A549 (cell line): Measurements from ENCODE around the gene PEX26. TPM values are rescaled to one million over a fixed set of nuclear protein-coding genes. Genes with fewer than 3 reads are reported as not detected.

Experiments used
- ATAC-seq, 2 experiments: fragments of 200-7000 bp in 1 of 2; fragments of >200 bp in 1 of 2; cut with Nextera tagmentation in 1 of 2; cut with Tn5 transposase in 1 of 2; 3 replicates each; pipeline versions ENCODE4 v1.8.0 to v1.9.1; 2018 to 2020; ENCODE audit warnings: mild to moderate bottlenecking in 1 of 2, moderate library complexity in 1 of 2
- CTCF ChIA-PET: fragments of 300-600 bp; sonication (Branson Sonifier 250); formaldehyde crosslinking; extraction: SDS; loops from one replicate; lab custom pipeline; 2021; ENCODE audit warnings: antibody characterized with exemption, inconsistent platforms; lab: Yijun Ruan, JAX
- POLR2A ChIA-PET: fragments of 350-600 bp; formaldehyde crosslinking; extraction: SDS; loops from one replicate; lab custom pipeline; 2021; ENCODE audit warnings: antibody characterized with exemption, inconsistent platforms; lab: Yijun Ruan, JAX
- DNase-seq, 2 experiments: peaks; one replicate each; pipeline versions ENCODE4 v3.0.0 to v3.0.0-alpha.2; 2011 to 2016; ENCODE audit warnings: low read depth in 1 of 2, low spot score in 1 of 2
- FAIRE-seq: peaks from 2 replicates; lab custom pipeline; 2011; peaks lifted over from hg19 to GRCh38; lab: Jason Lieb, UNC
- H3K27ac ChIP-seq, 2 experiments: fragments of >200 bp; sonication (Bioruptor Twin); formaldehyde crosslinking; 3 replicates each; pipeline ENCODE4 v1.5.1; 2016 to 2017
- H3K4me1 ChIP-seq: fragments of >200 bp; sonication (Bioruptor Twin); formaldehyde crosslinking; 3 replicates; pipeline ENCODE4 v1.6.1; 2016
- H3K4me2 ChIP-seq: fragments of >200 bp; sonication (Bioruptor Twin); formaldehyde crosslinking; 3 replicates; pipeline ENCODE4 v1.6.1; 2016
- H3K4me3 ChIP-seq: fragments of >200 bp; sonication (Bioruptor Twin); formaldehyde crosslinking; 3 replicates; pipeline ENCODE4 v1.5.1; 2016
- H3K9me3 ChIP-seq: fragments of >200 bp; sonication (Bioruptor Twin); formaldehyde crosslinking; 3 replicates; pipeline ENCODE4 v1.6.1; 2016
- EHMT2 ChIP-seq: fragments of 200-600 bp; sonication (generic); IDR thresholded peaks from 2 replicates; pipeline ENCODE4 v1.6.1; 2016; ENCODE audit warnings: antibody characterized with exemption, low read depth, mild to moderate bottlenecking, moderate library complexity
- FOSB ChIP-seq: fragments of 250-450 bp; sonication (Bioruptor Pico); IDR thresholded peaks from 2 replicates; pipeline ENCODE4 v1.5.0; 2020; ENCODE audit warnings: mild to moderate bottlenecking, moderate library complexity
- HOXA7 ChIP-seq: fragments of 250-450 bp; sonication (Bioruptor Pico); IDR thresholded peaks from 2 replicates; pipeline ENCODE4 v1.5.0; 2020; ENCODE audit warnings: mild to moderate bottlenecking, moderate library complexity
- MAFK ChIP-seq: fragments of 450-650 bp; IDR thresholded peaks from 2 replicates; pipeline ENCODE4 v1.6.1; 2014; ENCODE audit not compliant: partially characterized antibody
- PHF8 ChIP-seq: fragments of 200-600 bp; sonication (generic); IDR thresholded peaks from 2 replicates; pipeline ENCODE4 v1.6.1; 2016; ENCODE audit warnings: low read depth, mild to moderate bottlenecking, antibody characterized with exemption, moderate library complexity, borderline replicate concordance
- RAD21 ChIP-seq, 2 experiments: fragments of >200 bp in 1 of 2; sonication (Bioruptor Twin) in 1 of 2; formaldehyde crosslinking in 1 of 2; IDR thresholded peaks in 1 of 2; conservative IDR thresholded peaks in 1 of 2; 2 replicates in 1 of 2; 3 replicates in 1 of 2; pipeline ENCODE4 v1.6.1; 2012 to 2018; ENCODE audit warnings: inconsistent platforms in 1 of 2
- RNF2 ChIP-seq: fragments of 200-600 bp; sonication (generic); IDR thresholded peaks from 2 replicates; pipeline ENCODE4 v1.6.1; 2016; ENCODE audit warnings: low read depth, mild to moderate bottlenecking, antibody characterized with exemption, moderate library complexity, borderline replicate concordance
- SMC3 ChIP-seq: fragments of >200 bp; sonication (Bioruptor Twin); formaldehyde crosslinking; IDR thresholded peaks from 3 replicates; pipeline ENCODE4 v1.6.1; 2018; ENCODE audit warnings: inconsistent platforms
- WGBS: methylation state at CpG from one replicate; pipeline ENCODE4 v1.1.6; 2017; ENCODE audit errors: missing lambda C conversion rate; 5-methylcytosine and 5-hydroxymethylcytosine counted together
- polyA plus RNA-seq, 4 experiments: library from polyadenylated mRNA; depleted of rRNA in 3 of 4; stranded (reverse); fragments of >200 nt; fragmentation: RNase III in 1 of 4; extraction: RNeasy Plus Mini Kit Qiagen cat#74134 plus additional on column Dnase treatment in 1 of 4; gene quantifications; 2 replicates in 3 of 4; 3 replicates in 1 of 4; pipeline ENCODE4 v1.2.3, GENCODE V29; 2011 to 2017
- TF ChIP-seq, protein P1 (sequence below): IDR thresholded peaks from 2 replicates; pipeline ENCODE4 v1.6.1; 2012; ENCODE audit warnings: low read depth, borderline replicate concordance
- TF ChIP-seq, protein P2 (sequence below): fragments of >200 bp; sonication (Bioruptor Twin); formaldehyde crosslinking; IDR thresholded peaks from 3 replicates; pipeline ENCODE4 v1.5.1; 2016
- TF ChIP-seq, protein P3 (sequence below): fragments of >200 bp; sonication (Bioruptor Twin); formaldehyde crosslinking; IDR thresholded peaks from 2 replicates; pipeline ENCODE4 v1.6.1; 2016

PEX26 gene
- polyA plus RNA-seq, 2 of the 4 experiments (the other 2 are of a cell fraction): 11.8 to 12.4 TPM

DNA sequence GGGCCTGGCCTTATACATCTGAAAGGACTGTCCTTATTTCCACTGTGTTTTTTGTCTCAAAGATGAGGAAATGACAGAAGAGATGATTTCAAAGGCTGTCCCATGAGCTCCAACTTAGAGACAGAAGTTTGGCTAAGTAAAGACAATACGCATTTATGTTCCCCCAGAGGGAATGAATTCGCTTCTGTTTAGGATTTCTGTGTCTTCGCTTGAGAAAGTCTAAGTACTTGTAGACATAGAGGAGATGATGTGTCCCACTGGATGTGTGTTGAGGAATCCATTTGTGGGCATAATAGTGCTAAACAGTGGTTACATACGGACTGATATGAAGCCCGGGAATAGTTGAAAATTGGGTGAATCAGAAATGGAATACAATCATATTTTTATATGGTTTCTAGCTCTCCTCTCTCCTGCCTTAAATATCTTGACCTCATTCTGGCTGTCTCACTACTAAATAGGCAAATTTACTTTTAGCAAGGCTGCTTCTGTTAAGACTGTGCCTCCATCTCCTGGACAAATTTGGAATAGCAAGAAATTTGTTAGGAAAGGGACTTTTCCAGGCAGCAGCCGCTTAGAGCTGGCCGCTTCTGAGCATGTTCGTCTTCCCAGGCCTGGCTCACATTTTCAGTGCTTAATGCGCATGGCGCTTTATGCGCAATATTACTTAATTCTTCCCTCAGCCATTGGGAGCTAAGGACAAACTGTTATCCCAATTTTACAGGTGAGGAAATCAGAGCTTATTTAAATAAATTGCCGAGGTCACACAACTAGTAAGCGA lies 1.9 kb upstream of the PEX26 start:
- DNase-seq: peak; percentile 48 to 83
- TF ChIP-seq RAD21 (conservative IDR thresholded peaks at IDR 0.05 in 1 of 2, IDR thresholded peaks at IDR 0.05 in 1 of 2): peak; percentile 94 to 96
- TF ChIP-seq SMC3: peak; percentile 93
- TF ChIP-seq, protein P1, sequence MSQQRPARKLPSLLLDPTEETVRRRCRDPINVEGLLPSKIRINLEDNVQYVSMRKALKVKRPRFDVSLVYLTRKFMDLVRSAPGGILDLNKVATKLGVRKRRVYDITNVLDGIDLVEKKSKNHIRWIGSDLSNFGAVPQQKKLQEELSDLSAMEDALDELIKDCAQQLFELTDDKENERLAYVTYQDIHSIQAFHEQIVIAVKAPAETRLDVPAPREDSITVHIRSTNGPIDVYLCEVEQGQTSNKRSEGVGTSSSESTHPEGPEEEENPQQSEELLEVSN: no peak
- TF ChIP-seq, protein P2, sequence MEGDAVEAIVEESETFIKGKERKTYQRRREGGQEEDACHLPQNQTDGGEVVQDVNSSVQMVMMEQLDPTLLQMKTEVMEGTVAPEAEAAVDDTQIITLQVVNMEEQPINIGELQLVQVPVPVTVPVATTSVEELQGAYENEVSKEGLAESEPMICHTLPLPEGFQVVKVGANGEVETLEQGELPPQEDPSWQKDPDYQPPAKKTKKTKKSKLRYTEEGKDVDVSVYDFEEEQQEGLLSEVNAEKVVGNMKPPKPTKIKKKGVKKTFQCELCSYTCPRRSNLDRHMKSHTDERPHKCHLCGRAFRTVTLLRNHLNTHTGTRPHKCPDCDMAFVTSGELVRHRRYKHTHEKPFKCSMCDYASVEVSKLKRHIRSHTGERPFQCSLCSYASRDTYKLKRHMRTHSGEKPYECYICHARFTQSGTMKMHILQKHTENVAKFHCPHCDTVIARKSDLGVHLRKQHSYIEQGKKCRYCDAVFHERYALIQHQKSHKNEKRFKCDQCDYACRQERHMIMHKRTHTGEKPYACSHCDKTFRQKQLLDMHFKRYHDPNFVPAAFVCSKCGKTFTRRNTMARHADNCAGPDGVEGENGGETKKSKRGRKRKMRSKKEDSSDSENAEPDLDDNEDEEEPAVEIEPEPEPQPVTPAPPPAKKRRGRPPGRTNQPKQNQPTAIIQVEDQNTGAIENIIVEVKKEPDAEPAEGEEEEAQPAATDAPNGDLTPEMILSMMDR: peak; percentile 82
- CTCF ChIA-PET: interaction anchor here (0.7 to 7.2 kb wide), 78 partner anchors 8 to 518 kb away, joined by 3 to 138 read pairs (median 5); partner anchors contain the start of gene MICAL3
- 13% methylated on average over 11 of the region's 13 CpGs for WGBS
- peaks cover 24% of the 10 kb centered on the region for H3K4me1 ChIP-seq
- peak overlapping the region; percentile 50 to 64; a peak in 5 of 6 replicates for H3K27ac ChIP-seq
- POLR2A ChIA-PET: interaction anchor here (0.6 to 1.4 kb wide), 3 partner anchors 44 to 247 kb away, joined by 3 to 6 read pairs (median 5); no protein-coding TSS in a partner anchor
- H3K4me3 ChIP-seq: no peak overlapping the region
- peak overlapping the region; percentile 94 for H3K4me2 ChIP-seq
- FAIRE-seq: no peak
- peak; percentile 20 to 55; a peak in 5 of 6 replicates for ATAC-seq
- H3K9me3 ChIP-seq: no peaks in the 10 kb centered on the region

DNA sequence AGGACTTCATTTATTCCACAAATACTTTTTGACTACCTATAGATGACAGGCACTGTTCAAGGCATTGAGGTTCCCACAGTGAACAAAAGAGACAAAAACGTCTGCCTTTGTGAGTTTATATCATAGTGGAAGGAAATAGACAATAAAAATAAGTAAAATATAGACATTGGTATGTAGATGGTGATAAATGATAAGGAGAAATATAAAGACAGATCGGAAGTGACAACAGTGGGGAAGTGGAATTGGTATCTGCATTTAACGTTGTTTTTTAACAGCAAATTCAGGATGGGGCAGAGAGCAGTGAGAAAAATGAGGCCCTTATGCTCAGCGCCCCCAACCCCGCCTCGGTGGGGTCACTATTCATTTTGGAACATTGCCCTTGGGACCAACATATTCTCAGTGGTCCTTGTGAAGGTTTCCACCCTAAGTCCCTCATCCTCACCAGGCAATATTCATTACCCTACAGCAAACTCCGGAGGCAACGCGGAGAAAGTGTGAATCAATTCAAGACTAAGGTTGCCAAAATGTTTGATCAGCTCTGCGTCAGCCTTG lies 627 bp upstream of the PEX26 start:
- Histone ChIP-seq H3K4me1 (peaks cover 24% of the 10 kb centered on the region), H3K27ac (peak overlapping the region; percentile 90 to 97), H3K4me3 (peak overlapping the region; percentile 64)
- no peak for ATAC-seq
- 12% methylated on average over 10 of the region's 10 CpGs for WGBS
- no peak for DNase-seq
- POLR2A ChIA-PET: interaction anchor here (1.1 to 1.4 kb wide), 3 partner anchors 45 to 246 kb away, joined by 3 to 5 read pairs (median 3); partner anchors contain the start of gene USP18
- TF ChIP-seq HOXA7 (CRISPR knock-in tag): no peak
- TF ChIP-seq, all 56 proteins: peak for 0
- FAIRE-seq: no peak
- Histone ChIP-seq H3K4me2 (peak overlapping the region; percentile 94), H3K9me3 (no peaks in the 10 kb centered on the region)
- CTCF ChIA-PET: interaction anchor here (0.5 to 7.2 kb wide), 19 partner anchors 12 to 519 kb away, joined by 3 to 138 read pairs (median 6); partner anchors contain the start of gene MICAL3

DNA sequence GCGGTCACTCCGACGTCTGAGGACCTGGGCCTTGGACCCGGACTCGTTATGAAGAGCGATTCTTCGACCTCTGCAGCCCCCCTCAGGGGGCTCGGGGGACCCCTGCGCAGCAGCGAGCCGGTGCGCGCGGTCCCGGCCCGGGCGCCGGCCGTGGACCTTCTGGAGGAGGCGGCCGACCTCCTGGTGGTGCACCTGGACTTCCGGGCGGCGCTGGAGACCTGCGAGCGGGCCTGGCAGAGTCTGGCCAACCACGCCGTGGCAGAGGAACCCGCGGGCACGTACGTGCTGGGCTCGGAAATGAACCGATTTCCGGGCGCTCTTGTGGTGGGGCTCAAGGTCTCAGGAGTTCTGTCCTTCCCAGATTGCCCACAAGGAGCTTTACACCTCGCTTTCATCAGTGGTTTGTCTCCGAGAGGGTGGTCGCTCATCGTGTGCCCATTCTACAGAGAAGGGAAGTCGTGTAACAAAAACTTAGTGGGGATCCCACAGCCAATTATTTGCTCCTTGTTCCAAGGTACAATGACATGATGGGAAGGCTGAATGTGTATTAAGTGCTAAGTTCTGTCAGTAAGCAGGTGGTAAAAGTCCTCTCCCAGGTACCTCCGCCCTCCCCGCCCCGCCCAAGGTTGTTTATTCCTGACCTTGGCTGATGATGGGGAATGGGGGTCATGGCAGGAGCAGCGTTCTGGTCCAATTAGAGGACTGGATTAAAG lies 695 bp downstream of the PEX26 start:
- CTCF ChIA-PET: interaction anchor here (0.6 to 7.2 kb wide), 9 partner anchors 8 to 336 kb away, joined by 3 to 138 read pairs (median 3); partner anchors contain the start of gene MICAL3
- peak overlapping the region; percentile 85 for H3K4me2 ChIP-seq
- TF ChIP-seq PHF8 (peak; percentile 41; the same call in 1 of the 2 replicates), HOXA7 (CRISPR knock-in tag) (no peak), RNF2 (no peak), EHMT2 (no peak)
- TF ChIP-seq, protein P3, sequence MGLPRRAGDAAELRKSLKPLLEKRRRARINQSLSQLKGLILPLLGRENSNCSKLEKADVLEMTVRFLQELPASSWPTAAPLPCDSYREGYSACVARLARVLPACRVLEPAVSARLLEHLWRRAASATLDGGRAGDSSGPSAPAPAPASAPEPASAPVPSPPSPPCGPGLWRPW: no peak
- POLR2A ChIA-PET: interaction anchor here (1.1 to 1.3 kb wide), 2 partner anchors 71 to 248 kb away, joined by 3 to 5 read pairs; partner anchors contain the start of gene USP18
- FAIRE-seq (no peak), DNase-seq (peak; percentile 23 to 25), ATAC-seq (peak; percentile 65 to 70)
- no peaks in the 10 kb centered on the region for H3K9me3 ChIP-seq
- peaks cover 24% of the 10 kb centered on the region for H3K4me1 ChIP-seq
- peak overlapping the region; percentile 64 for H3K4me3 ChIP-seq
- WGBS: 22% methylated on average over 19 of the region's 45 CpGs
- peak overlapping the region; percentile 90 to 97 for H3K27ac ChIP-seq

DNA sequence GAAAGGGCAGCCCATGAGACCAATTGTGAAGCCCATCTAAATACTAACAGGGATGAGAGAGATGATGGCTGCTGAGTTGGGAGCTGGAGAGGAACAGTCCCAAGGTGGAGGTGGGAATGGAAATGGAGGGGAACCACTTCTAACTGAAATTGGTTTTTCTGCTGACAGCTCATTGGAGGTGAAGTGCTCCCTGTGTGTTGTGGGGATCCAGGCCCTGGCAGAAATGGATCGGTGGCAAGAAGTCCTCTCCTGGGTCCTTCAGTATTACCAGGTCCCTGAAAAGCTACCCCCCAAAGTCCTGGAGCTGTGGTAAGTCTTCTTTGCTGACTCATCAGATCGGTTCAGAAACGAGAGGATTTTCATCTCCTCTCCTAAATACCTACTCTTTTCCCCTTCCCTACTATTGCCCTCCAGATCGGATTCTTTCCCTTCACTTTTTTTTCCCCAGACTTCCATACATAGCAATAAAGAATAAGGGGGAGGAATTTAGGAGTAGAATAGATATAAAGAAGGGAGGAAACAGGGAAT lies 2.0 kb downstream of the PEX26 start:
- CTCF ChIA-PET: interaction anchor here (0.6 to 7.2 kb wide), 4 partner anchors 12 to 337 kb away, joined by 3 to 138 read pairs (median 4); no protein-coding TSS in a partner anchor
- Histone ChIP-seq H3K4me3 (no peak overlapping the region), H3K9me3 (no peaks in the 10 kb centered on the region), H3K4me2 (peak overlapping the region; percentile 85; the same call in 1 of the 3 replicates), H3K27ac (no peak overlapping the region), H3K4me1 (peaks cover 26% of the 10 kb centered on the region)
- TF ChIP-seq MAFK: peak; percentile 87
- no peak for TF ChIP-seq RNF2
- TF ChIP-seq FOSB (CRISPR knock-in tag): no peak
- POLR2A ChIA-PET: no interaction called here
- 60% methylated on average over 4 of the region's 4 CpGs for WGBS
- no peak for FAIRE-seq
- ATAC-seq: no peak
- DNase-seq: no peak
